Stimulated activated naive CD8-positive, alpha-beta T cell treated with anti-CD3 and anti-CD28 coated beads, Interleukin-15, Interleukin-2, amounts not matched to agents 100 U/mL and 50 U/mL, for 24 hours (primary cell): ENCODE measurements around the gene ZBTB18.
"Not testable (repeated sequence)": the region's sequence is repeated elsewhere in the genome, so short reads cannot be mapped to it uniquely, and the experiment has no call there.

Experiments used
- ATAC-seq: fragments of 150-1000 bp; cut with Tn5 transposase; one replicate; pipeline ENCODE4 v1.10.0; 2021
- DNase-seq: peaks from one replicate; pipeline ENCODE4 v3.0.0; 2021

The ZBTB18 gene

GRCh38 chr1:244042293-244042692 is 8.8 kb upstream of the ZBTB18 start:
- ATAC-seq (no peak), DNase-seq (no peak)

- ATAC-seq (no peak), DNase-seq (no peak)
These were observed 6.7 kb upstream of the ZBTB18 start for GRCh38 chr1:244044423-244044822.

GRCh38 chr1:244046254-244046653 is 4.8 kb upstream of the ZBTB18 start:
- not testable (repeated sequence) for ATAC-seq, DNase-seq

- no peak for ATAC-seq
- no peak for DNase-seq
These were observed 4.0 kb upstream of the ZBTB18 start for GRCh38 chr1:244046907-244047611.

GRCh38 chr1:244047621-244048255 is 3.3 kb upstream of the ZBTB18 start:
- ATAC-seq (peak; percentile 35), DNase-seq (no peak)

- DNase-seq (peak; percentile 95), ATAC-seq (peak; percentile 93)
These were observed 2.6 kb upstream of the ZBTB18 start for GRCh38 chr1:244048256-244049161.

GRCh38 chr1:244049162-244050013 is 1.7 kb upstream of the ZBTB18 start:
- ATAC-seq (no peak), DNase-seq (peak; percentile 49)

GRCh38 chr1:244050014-244050834 is 859 bp upstream of the ZBTB18 start:
- ATAC-seq (no peak), DNase-seq (peak; percentile 21)

GRCh38 chr1:244052016-244052727 is 1.1 kb downstream of the ZBTB18 start:
- ATAC-seq (no peak), DNase-seq (no peak)

GRCh38 chr1:244052728-244053312 is 1.7 kb downstream of the ZBTB18 start:
- ATAC-seq (no peak), DNase-seq (no peak)

GRCh38 chr1:244053831-244054230 is 2.7 kb downstream of the ZBTB18 start:
- DNase-seq (no peak), ATAC-seq (no peak)

GRCh38 chr1:244054247-244054923 is 3.3 kb downstream of the ZBTB18 start:
- ATAC-seq, result no peak

GRCh38 chr1:244054924-244055263 is 3.8 kb downstream of the ZBTB18 start:
- DNase-seq, result peak; percentile 24
- peak; percentile 37 for ATAC-seq

More at GRCh38 chr1:244054247-244054923, 3.3 kb downstream of the ZBTB18 start:
- no peak for DNase-seq

GRCh38 chr1:244056577-244056976 is 5.5 kb downstream of the ZBTB18 start:
- DNase-seq (no peak), ATAC-seq (no peak)

- DNase-seq, result no peak
- no peak for ATAC-seq
These were observed 6.6 kb downstream of the ZBTB18 start for GRCh38 chr1:244057474-244058385.

GRCh38 chr1:244060117-244060516 is 9.0 kb downstream of the ZBTB18 start:
- no peak for ATAC-seq
- DNase-seq, result no peak

GRCh38 chr1:244060686-244061085 is 9.6 kb downstream of the ZBTB18 start:
- ATAC-seq (no peak), DNase-seq (no peak)

GRCh38 chr1:244062156-244062725 is 11.2 kb downstream of the ZBTB18 start:
- no peak for ATAC-seq
- no peak for DNase-seq
